Measurements from ENCODE around the gene LOX. TPM values are rescaled to one million over a fixed set of nuclear protein-coding genes. Genes with fewer than 3 reads are reported as not detected.
"Not testable (repeated sequence)": the region's sequence is repeated elsewhere in the genome, so short reads cannot be mapped to it uniquely, and the experiment has no call there.

The LOX gene
- polyA plus RNA-seq, 1 donor = 63.2 TPM

DNA sequence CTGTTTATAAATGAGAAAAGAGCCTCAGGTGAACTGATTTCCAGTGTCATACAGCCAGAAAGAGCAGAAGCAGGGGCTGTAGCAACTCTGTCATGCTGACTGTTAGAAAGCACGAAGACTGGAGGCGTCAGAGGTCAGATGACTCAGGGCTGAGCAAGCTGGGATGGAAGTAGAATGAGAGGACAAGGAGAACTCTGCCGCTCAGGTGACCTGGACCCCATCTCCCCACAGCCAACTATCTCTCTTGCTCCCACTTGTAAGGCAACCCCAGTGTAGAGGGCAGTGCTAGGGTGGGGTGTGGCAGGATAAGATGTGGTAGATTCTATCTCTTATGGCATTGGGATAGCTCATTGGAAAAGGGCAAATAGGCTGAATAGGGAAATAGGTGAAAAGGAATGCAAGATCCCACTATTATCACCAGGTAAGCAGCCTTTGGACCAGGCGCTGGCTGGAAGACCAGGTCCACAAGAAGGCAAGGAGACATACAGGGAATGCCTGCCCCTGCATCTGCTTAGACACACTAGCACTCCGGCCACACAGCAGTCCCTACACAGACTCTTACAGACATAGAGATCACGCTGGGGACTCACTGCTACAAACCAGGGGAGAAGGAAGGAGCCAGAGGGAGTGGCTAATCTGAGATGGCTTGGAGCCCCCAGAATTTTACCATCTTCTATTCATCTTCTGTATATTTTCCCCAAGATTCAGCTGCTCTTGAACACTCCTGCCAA, 21.2 kb upstream of the LOX start:
- DNase-seq (ENCODE audit: low read depth) = no peak

DNA sequence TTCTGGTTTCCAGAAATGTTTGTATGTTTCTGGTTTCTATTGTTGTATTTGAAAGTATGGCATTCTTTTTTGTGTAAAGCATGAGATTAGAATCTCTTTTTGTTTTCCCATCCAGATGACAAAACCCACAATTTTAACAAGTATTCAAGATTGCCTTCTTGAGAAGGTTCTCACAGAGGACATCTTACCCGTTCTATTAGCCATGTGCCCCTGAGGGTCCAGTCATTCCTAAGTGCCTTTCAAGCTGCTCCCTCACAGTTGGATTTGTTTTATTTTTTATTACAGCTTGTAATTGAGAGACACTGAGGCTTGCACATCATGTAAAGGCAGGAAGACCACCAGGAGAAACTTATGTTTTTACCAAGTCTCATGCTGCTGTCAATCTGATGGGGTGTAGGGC, 19.3 kb upstream of the LOX start:
- DNase-seq (ENCODE audit: low read depth) = no peak

DNA sequence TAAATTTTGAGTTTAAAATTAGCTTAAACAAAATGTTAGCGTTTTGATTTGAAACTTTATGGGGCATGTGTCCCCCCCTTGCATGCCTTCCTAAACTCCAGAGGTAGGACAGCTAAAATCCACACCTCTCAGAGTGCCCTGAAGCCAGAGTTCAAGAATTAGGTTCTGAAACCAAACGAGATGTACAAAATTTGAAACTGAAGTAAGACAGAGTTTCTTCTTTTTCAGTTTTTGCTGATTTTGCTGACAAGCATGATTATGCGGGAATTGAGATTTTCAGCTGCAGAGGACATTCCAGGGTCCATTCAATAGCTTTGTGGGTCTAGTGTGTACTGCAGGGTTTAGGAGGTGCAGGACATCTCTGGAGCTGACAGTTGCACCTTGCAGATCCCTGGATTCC, 17.1 kb upstream of the LOX start:
- no peak for DNase-seq (ENCODE audit: low read depth)

DNA sequence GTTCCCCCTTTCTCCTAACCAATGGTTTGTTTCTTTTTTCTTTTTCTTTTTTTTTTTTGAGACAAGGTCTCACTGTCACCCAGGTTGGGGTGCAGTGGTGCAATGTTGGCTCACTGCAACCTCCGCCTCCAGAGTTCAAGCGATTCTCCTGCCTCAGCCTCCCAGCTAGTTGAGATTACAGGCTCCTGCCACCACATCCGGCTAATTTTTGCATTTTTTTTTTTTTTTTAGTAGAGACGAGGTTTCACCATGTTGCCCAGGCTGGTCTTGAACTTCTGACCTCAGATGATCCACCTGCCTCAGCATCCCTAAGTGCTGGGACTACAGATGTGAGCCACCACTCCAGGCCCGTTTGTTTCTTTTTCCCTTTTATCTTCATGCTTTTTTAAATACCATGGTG, 16.2 kb upstream of the LOX start:
- not testable (repeated sequence) for DNase-seq (ENCODE audit: low read depth)

DNA sequence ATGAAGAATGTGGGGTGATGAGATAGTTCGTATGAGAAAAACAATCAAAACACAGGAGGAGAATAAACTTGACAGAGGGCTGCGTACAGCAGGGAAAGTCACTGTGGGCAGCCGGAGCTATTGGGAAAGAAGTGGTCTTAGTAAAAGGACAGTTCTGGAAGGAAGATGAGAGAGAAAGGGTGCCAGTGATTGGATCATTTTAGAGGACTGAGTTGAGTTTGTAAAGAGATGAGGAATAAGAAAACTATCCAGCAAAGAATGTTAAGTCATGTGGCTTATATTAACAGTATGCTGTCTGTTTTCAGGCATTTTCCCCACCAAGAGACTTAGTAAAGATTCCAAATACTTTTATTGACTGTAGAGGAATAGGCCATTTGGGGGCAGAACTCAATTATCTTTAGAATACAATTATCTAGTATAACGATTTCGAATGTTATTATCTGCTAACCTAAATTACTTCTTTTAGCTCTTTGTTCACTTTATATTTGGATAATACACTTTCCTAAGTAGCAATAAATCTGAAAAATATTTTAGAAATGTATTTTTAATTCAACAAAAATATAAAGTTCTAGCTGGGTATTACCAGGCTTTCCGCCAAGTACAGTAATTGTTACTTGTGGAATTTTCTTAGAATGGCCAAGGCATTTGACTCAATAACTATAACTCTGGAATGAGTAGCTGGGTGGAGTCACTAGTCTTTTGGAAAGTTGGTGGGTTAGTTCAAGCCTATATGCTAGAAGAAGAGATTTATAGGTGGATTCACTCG, 15.5 kb upstream of the LOX start:
- no peak for DNase-seq (ENCODE audit: low read depth)

DNA sequence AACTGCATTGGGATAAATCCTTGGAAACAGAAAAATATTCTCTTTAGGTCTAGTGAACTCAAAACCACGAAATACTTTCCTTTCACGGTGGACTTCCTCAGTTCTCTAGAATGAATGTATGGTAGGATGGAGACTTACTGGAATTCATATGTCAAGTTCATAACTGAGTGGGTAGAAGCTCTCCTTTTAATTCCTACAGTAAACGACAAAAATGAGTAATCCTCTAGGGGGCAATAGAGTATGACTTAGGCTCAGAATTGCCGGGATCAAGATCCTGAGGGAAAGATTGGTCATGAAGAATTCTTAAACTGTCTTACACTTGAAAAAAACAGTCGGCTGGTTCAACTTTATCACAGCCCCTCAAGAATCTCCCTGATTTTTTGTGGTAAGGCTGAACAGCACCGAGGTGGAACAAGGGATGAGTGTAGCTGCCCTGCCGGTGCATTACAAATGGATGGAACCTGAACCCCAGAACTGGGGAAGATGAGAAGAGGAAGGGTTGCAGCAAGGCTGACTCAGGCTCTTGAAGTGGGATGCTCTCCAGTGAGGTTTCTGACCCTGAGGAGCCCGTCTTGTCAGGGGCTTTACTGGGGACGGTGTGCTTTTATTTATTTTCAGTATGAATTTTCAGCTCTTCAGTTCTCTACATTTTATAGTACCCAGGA, 14.0 kb upstream of the LOX start:
- no peak for DNase-seq (ENCODE audit: low read depth)

DNA sequence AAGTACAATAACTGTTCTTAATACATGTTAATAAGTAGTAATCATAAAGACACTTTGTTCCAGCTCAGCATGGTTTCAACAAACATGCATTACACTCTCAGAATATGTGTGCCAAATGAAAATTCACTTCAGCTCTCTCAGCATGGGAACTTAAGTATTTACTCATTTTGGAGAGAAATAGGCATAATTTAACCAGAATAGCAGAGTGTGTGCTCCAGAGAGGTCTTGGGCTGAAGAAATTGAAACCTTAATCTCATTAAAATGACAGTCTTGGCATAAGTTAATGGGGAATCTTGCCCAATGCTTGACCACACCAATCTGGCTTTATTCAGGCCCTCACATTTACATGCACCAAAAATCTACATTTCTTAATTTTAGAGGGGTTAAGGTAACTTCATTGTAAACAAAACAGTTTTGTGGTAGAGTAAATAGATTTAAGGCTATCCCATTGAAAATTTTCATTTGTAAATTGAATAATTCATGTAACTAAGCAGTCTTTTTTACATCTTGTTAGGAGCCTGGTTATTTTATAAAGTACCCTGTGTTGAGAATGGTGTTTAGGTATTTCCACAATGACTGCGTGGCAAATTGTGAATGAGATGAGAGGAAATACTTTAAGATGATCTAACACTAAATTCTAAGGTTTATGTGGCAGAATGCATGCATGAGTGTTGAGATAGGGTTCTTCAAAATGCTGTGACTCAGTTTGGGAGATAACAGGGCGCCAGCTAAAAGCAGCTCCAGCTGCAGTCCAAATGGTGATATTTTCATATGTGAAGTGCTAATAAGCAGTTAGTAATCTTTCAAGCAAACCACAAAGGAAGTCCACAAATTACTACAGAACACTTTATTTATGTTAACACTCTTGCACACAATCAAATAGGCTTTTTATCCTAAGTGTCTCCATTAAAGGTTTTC, 11.3 kb upstream of the LOX start:
- DNase-seq (ENCODE audit: low read depth) = no peak

DNA sequence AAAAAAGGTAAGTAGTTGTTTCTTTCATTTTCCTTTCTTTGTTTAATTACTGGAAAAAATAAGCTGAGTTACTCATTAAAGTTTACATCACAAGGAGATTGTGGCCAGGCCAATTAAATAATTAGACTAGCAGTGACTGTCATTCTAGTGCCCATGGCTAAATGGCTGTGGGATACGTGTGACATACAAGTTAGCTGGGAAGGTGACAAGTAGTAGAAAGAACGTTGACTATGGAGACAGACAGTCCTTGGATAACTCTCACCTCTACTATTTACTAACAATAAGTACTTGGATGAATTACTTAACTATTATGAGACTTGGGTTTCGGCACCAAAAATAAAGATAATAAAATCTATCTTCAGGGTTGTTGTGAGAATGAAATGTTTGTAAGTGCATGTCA, 7.0 kb upstream of the LOX start:
- DNase-seq (ENCODE audit: low read depth) = no peak

DNA sequence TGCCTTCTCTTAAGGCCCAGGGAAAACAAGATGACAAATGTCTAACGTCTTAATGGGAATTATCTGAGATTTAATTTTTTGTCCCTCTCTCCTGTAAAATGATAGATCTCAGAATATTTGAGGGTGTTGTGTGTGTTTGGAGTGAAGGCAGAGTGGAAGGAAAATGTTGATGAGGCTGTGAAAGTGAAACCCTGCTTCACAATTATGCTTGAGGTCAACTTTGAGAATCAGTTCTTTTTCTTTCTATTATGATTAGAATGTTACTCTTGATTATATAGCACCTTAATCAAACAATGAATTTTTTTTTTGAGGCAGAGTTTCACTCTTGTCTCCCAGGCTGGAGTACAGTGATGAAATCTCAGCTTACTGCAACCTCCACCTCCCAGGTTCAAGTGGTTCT, 5.5 kb upstream of the LOX start:
- DNase-seq (ENCODE audit: low read depth) = no peak

DNA sequence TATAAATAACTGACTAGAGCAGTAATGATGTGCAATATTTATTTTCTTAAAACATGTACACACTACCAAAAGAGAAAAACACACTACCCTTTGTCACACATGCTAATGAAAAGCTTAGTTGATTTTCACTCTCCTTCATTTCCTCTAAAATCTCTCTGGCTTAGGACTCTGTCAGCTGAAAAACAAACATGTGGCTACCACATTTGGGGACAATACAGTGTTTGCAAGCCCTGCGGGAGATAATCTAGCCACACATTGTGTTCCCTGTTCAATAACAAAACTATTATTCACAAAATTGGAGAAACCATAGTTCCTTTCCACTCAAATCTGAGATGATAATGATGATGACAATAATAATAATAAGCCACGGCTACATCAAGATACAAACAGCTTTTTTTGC, 3.5 kb upstream of the LOX start:
- DNase-seq (ENCODE audit: low read depth) = no peak

DNA sequence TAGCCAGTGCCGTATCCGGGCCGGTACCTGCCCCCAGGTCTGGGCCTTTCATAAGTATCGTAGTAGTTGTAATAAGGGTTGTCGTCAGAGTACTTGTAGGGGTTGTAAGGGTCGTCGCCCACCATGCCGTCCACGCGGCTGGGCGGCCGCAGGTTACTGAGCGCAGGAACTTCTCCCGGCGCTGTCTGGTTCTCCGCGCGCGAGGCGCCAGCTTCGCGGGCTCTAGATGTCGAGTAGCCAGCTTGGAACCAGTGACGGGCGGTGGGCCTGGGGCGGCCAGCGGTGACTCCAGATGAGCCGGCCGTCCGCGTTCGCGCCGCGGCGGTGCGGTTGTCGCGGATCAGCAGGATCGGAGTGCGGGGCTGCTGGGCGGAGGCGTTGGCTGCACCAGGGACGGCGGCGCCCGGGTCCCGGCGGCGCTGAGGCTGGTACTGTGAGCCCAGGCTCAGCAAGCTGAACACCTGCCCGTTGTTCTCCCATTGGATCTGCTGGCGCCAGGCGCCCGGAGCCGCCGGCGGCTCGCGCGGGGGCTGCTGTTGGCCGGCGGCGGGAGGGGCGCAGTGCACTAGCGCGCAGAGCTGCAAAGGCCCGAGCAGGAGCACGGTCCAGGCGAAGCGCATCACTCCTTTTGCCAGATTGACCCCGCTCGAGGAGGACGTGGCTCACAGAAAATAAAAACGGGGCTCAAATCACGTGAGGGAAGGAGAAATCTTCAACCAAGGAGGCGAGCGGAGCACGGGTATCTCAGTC, 518 bp downstream of the LOX start:
- DNase-seq (ENCODE audit: low read depth) = no peak

DNA sequence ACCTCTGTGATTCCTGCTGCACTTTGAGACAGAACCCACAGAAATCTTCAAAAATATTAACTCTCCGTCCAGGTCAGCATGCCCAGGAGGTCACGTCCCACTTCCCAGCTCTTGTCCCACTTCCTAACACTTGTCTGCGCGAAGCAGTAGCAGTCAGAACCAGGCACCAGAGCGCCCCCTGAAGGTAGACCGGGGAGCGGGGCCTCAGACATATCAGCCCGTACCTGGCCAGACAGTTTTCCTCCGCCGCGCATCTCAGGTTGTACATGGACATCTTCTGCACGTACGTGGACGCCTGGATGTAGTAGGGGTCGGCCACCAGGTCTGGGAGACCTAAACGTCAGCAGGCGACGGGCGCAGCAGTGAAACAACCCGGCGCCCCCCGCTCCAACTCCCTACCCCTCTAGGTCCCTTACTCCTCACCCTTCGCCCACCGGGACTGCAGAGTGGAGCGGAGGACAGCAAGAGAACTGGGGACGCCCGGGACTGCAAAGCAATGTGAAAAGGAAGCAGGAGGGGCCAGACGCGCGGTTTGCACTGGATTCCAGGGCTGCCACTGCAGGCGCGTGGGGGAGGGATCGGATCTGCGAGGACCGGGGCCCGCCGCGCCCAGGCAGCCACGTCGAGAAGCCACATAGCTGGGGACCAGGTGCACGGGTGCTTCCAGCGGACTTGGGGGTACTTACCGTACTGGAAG, 1.2 kb downstream of the LOX start:
- peak; percentile 61 for DNase-seq (ENCODE audit: low read depth)

DNA sequence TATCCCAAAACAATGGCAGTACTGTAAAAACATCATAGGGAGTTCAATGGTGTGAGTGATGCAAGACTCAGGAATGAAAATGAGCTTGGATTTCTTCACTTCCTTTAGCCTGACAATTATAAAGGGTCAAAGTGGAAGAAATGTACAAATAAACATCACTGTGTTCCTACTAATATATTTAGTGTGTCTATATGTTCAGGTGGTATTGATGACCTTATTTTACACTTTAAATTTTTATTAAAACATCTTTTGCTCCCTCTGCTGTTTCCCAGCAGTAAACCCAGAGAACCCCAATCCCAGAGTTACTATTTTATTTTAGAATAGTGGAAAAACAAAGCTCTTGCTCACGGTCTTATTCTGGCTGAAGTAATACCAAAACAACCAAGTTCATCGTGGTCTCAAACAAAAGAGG, 2.0 kb downstream of the LOX start:
- DNase-seq (ENCODE audit: low read depth) = no peak

DNA sequence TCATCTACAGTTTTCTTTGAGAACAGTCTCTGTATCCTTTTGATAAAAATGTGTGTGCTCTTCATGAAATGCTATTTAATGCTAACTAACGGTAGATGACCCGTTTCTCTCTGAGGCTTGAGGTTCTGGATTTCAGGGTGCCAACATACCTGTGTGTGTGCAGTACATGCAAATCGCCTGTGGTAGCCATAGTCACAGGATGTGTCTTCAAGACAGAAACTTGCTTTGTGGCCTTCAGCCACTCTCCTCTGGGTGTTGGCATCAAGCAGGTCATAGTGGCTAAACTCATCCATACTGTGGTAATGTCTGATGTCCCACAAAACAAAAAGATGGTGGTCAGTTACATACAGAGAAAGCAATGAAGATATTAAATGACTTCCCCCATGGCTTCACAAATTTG, 4.2 kb downstream of the LOX start:
- DNase-seq (ENCODE audit: low read depth) = no peak

DNA sequence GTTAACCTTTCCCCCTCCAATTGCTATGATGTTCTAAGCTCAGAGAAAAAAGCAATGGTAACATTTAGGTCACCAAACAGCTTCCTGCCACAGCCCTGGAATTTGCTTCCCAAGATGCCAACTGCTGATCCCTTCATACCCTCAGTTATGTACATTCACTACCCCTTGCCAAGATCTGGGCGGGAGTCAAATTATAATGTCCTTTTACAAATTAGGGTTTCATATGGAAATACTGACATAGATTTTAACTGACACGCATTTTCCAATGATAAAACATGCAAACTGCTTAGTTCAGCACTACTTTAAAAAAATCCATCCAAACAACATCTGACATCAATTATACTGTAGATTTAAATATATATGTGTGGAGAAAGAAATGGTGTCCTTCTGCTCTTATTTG, 5.0 kb downstream of the LOX start:
- no peak for DNase-seq (ENCODE audit: low read depth)

DNA sequence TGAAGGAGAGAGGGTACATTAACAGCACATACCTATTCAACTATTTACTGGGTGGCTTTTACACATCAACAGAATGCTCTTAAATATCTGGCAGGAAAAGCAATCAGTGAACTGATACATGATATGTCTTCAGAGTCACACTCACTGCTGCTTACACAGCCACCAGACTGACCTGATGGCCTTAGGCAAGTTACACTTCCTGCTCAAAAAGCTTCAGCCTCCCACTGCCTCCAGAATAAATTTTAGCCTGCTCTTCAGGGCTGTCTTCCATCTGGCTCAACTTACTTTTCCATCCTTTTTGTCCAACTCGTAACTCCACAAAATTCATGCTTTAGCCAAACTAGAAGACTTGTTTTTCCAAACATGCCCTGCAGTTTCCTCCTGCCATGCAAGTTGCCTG, 10.7 kb downstream of the LOX start:
- no peak for DNase-seq (ENCODE audit: low read depth)

DNA sequence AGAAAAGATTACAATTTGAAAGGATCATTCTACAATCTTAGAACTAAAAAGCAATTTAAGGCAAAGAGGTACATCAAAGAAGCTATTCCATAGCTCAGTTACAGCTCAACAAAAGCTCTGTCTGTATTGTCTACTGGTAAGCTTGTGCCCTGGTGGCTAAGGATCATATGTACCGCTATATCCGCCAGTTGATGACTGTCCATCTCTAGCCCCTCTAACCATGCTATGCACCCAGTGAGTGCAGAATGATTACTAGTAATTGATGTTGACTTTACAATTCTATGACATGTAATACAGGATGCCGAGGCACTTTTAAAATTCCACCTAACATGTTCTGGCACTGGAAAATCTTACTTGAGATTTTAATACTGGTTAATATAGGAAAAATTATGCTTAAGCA, 13.1 kb downstream of the LOX start:
- no peak for DNase-seq (ENCODE audit: low read depth)

DNA sequence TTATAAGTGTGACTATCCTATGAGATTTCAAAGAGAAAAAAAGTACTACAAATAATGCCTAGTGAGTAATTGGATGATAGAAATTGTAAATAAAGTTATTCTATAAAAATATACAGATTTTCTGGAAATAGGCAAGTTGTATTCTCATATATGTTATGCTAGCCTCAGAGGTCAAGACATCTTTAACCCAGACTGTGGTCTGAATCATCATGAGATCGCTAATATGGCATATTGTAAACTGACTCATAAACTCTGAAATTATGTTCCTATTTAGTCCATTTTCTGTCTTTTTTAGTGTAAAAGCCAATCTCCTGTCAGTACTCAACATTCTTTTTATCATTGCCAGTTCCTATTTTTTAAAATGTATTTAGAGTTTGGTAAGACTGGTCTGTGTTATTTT, 14.2 kb downstream of the LOX start:
- DNase-seq (ENCODE audit: low read depth) = no peak

DNA sequence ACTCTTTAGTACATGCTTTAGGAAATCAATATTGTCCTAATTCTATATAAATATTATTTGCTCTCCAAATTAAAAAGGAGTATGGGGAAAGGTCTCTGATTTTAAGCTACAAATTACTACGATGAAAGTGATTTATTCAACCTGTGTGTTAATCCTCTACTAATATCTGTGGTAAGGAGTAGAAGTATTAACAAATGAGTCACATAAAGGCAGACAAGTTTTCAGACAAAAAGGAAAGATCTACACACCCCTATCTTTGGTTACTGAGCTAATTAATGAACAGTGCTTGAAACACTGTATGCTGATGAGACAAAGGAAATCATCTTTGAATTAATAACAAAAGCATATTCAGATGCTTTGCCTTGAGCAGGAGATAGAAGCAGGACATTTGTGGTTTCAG, 15.9 kb downstream of the LOX start:
- DNase-seq (ENCODE audit: low read depth) = no peak

DNA sequence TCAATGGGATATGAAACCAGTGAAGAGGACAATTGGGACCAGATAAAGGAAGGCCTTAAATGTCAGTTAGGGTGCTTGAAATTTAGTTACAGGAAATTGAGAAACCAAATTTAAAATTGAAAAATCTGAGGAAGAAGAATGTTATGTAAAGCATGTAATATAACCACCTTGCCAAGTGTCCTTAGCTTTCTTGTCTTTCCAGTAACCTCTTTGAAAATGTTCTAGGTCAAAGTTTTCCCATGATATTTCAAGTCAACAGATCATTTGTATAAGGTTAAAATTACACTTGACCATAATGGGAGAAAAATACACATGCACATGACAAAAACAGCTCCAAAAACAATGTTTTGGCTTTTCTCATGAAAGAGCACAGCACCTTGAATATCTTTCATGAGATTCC, 21.1 kb downstream of the LOX start:
- no peak for DNase-seq (ENCODE audit: low read depth)

DNA sequence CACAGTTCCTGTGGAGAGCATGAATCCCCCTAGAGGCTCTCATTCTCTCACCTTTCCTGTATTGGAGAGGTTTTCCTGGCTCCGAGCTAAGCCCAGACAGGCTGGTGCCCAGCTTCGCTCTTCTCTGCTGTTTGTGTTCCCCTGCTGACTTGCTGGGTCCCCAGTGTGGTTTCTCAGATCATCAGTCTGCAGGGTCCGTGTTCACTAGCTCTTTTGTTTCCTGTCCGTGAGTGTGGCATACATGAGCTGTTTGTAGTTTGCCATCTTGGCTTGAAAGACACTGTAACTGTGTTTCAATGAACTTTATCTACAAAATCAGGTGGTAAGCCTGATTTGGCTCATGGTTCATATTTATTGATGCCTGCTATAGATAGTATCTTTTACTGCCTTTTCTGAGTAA, 23.8 kb downstream of the LOX start:
- DNase-seq (ENCODE audit: low read depth) = no peak
